HG03103 (cell line): ENCODE results near the gene CGGBP1.
A peak's percentile ranks its signal among the peaks of the same experiment; 100 is the strongest.
"Not testable (repeated sequence)": the region's sequence is repeated elsewhere in the genome, so short reads cannot be mapped to it uniquely, and the experiment has no call there.

Source experiments
- ATAC-seq: cut with Tn5 transposase; IDR thresholded peaks from one replicate; pipeline ENCODE4 v1.9.1; 2021; ENCODE audit warnings: low read depth; ENCODE audit not compliant: unreplicated experiment

The CGGBP1 gene

GRCh38 chr3:88036221-88036620 is 22.6 kb downstream of the CGGBP1 start:
- no peak for ATAC-seq

GRCh38 chr3:88034491-88035275 is 24.1 kb downstream of the CGGBP1 start:
- ATAC-seq: no peak

- ATAC-seq: no peak
Observed at GRCh38 chr3:88033808-88034207, 25.0 kb downstream of the CGGBP1 start.

- ATAC-seq: no peak
Observed at GRCh38 chr3:88033079-88033478, 25.7 kb downstream of the CGGBP1 start.

GRCh38 chr3:88032245-88032644 is 26.6 kb downstream of the CGGBP1 start:
- ATAC-seq: no peak

GRCh38 chr3:88031642-88032077 is 27.1 kb downstream of the CGGBP1 start:
- ATAC-seq: peak; percentile 46

- no peak for ATAC-seq
Observed at GRCh38 chr3:88030210-88030609, 28.6 kb downstream of the CGGBP1 start.

- no peak for ATAC-seq
Observed at GRCh38 chr3:88028876-88029275, 29.9 kb downstream of the CGGBP1 start.

- no peak for ATAC-seq
Observed at GRCh38 chr3:88025001-88025552, 33.7 kb downstream of the CGGBP1 start.

- peak; percentile 98 for ATAC-seq
Observed at GRCh38 chr3:88019024-88019423, 39.8 kb downstream of the CGGBP1 start.

- not testable (repeated sequence) for ATAC-seq
Observed at GRCh38 chr3:88015656-88016055, 43.1 kb downstream of the CGGBP1 start.

GRCh38 chr3:88013592-88013991 is 45.2 kb downstream of the CGGBP1 start:
- ATAC-seq: no peak

GRCh38 chr3:88010810-88011209 is 48.0 kb downstream of the CGGBP1 start:
- ATAC-seq: no peak

- peak; percentile 48 for ATAC-seq
Observed at GRCh38 chr3:88009066-88009465, 49.7 kb downstream of the CGGBP1 start.

GRCh38 chr3:88005066-88005465 is 53.7 kb downstream of the CGGBP1 start:
- ATAC-seq: peak; percentile 41

- ATAC-seq: no peak
Observed at GRCh38 chr3:88003115-88003755, 55.6 kb downstream of the CGGBP1 start.

GRCh38 chr3:88002448-88002847 is 56.4 kb downstream of the CGGBP1 start:
- no peak for ATAC-seq
